Hepatocyte (in vitro differentiated cells): Measurements from ENCODE around the gene SYT2. TPM values are rescaled to one million over a fixed set of nuclear protein-coding genes. Genes with fewer than 3 reads are reported as not detected.

Experiments used
- DNase-seq: peaks from one replicate; pipeline ENCODE4 v3.0.0-alpha.2; 2016; ENCODE audit warnings: low spot score
- H2AFZ ChIP-seq: fragments of 200-600 bp; sonication (generic); 2 replicates; pipeline ENCODE4 v1.6.0; 2016; ENCODE audit warnings: antibody characterized with exemption, mild to moderate bottlenecking
- H3K27ac ChIP-seq: fragments of 200-600 bp; sonication (generic); 2 replicates; pipeline ENCODE4 v1.5.1; 2016; ENCODE audit warnings: mild to moderate bottlenecking
- H3K27me3 ChIP-seq: fragments of 200-600 bp; sonication (generic); 2 replicates; pipeline ENCODE4 v1.6.1; 2016
- H3K36me3 ChIP-seq: fragments of 200-600 bp; sonication (generic); replicated peaks from 2 replicates; pipeline ENCODE4 v1.5.1; 2016; ENCODE audit warnings: low read depth; ENCODE audit not compliant: insufficient read depth
- H3K4me1 ChIP-seq: fragments of 200-600 bp; sonication (generic); 2 replicates; pipeline ENCODE4 v1.5.1; 2016; ENCODE audit warnings: mild to moderate bottlenecking, moderate library complexity; ENCODE audit not compliant: insufficient read depth
- H3K4me2 ChIP-seq: fragments of 200-600 bp; sonication (generic); 2 replicates; pipeline ENCODE4 v1.6.0; 2016
- H3K4me3 ChIP-seq: fragments of 200-600 bp; sonication (generic); 2 replicates; pipeline ENCODE4 v1.5.1; 2016; ENCODE audit warnings: mild to moderate bottlenecking
- H3K79me2 ChIP-seq: fragments of 200-600 bp; sonication (generic); 2 replicates; pipeline ENCODE4 v1.6.0; 2017; ENCODE audit warnings: mild to moderate bottlenecking
- H3K9me2 ChIP-seq: fragments of 200-600 bp; sonication (generic); replicated peaks from 2 replicates; pipeline ENCODE4 v1.6.0; 2017; ENCODE audit warnings: mild to moderate bottlenecking; ENCODE audit not compliant: insufficient read depth
- H3K9me3 ChIP-seq: fragments of 200-600 bp; sonication (generic); 2 replicates; pipeline ENCODE4 v1.5.1; 2016; ENCODE audit warnings: low read depth, mild to moderate bottlenecking
- H4K20me1 ChIP-seq: fragments of 200-600 bp; sonication (generic); 2 replicates; pipeline ENCODE4 v1.6.0; 2016; ENCODE audit warnings: mild to moderate bottlenecking; ENCODE audit not compliant: insufficient read depth, poor library complexity, severe bottlenecking
- CTCF ChIP-seq: fragments of 200-600 bp; sonication (generic); IDR thresholded peaks from 2 replicates; pipeline ENCODE4 v1.5.1; 2016; ENCODE audit warnings: antibody characterized with exemption, mild to moderate bottlenecking; ENCODE audit not compliant: poor library complexity
- EZH2 ChIP-seq: fragments of 200-600 bp; sonication (generic); IDR thresholded peaks from 2 replicates; pipeline ENCODE4 v1.6.1; 2016; ENCODE audit warnings: antibody characterized with exemption, mild to moderate bottlenecking, borderline replicate concordance
- EZH2phosphoT487 ChIP-seq: fragments of 200-600 bp; sonication (generic); IDR thresholded peaks from one replicate; pipeline ENCODE4 v1.6.1; 2018; ENCODE audit warnings: antibody characterized with exemption, mild to moderate bottlenecking, low read depth, moderate library complexity; ENCODE audit not compliant: unreplicated experiment, severe bottlenecking
- WGBS: methylation state at CpG from one replicate; pipeline ENCODE4 v1.1.6; 2016; ENCODE audit warnings: low lambda C conversion rate; ENCODE audit errors: missing lambda C conversion rate; 5-methylcytosine and 5-hydroxymethylcytosine counted together
- polyA plus RNA-seq: library from polyadenylated mRNA; unstranded; fragments of >200 nt; fragmentation: Nextera tagmentation; extraction: Ambion mirVana; gene quantifications from 2 replicates; pipeline ENCODE4 v1.2.1, GENCODE V29; 2016
- total RNA-seq: library from RNA; depleted of rRNA; stranded (reverse); fragments of >200 nt; gene quantifications from 2 replicates; pipeline ENCODE4 v1.2.3, GENCODE V29; 2014

The SYT2 gene
- total and polyA plus RNA-seq, 2 experiments from 2014 or later: 0.81 to 0.90 TPM

DNA sequence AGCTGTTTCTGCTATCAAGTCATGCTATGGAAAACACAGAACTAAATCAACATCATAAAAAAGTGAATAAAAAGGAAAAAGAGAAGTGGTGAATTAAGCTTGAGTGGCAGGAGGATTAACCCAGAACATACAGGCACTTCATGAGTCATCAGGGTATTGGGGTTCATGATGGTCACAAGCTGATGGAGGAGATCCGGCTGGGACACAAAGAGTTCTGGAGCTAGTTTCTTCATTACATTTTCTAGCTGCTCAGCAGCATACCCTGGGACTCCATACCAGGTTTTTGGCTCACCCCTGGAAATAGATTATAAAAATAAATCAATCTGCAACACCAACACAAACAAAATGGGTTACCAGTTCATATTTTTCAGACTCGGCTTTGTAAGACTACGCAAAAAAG, 42.5 kb upstream of the SYT2 start:
- DNase-seq: no peak
- 61% methylated on average over 3 of the region's 3 CpGs for WGBS

GRCh38 chr1:202750761-202751160, 40.5 kb upstream of the SYT2 start:
- no peak overlapping the region for H3K4me3 ChIP-seq
- no peak overlapping the region for H3K27ac ChIP-seq
- no peaks in the 10 kb centered on the region for H3K9me2 ChIP-seq
- no peaks in the 10 kb centered on the region for H3K9me3 ChIP-seq
- no peak overlapping the region for H3K4me2 ChIP-seq
- WGBS: 97% methylated on average over 1 of the region's 1 CpG
- H3K79me2 ChIP-seq: peaks cover 9% of the 10 kb centered on the region
- no peaks in the 10 kb centered on the region for H3K27me3 ChIP-seq
- no peak for DNase-seq
- H4K20me1 ChIP-seq: peaks cover 10% of the 10 kb centered on the region
- no peak overlapping the region for H2AFZ ChIP-seq
- H3K4me1 ChIP-seq: no peaks in the 10 kb centered on the region
- TF ChIP-seq CTCF (peak; percentile 18), EZH2phosphoT487 (no peak), EZH2 (no peak)
- H3K36me3 ChIP-seq: peaks cover 8% of the 10 kb centered on the region

More for the DNA sequence above, 42.5 kb upstream of the SYT2 start:
- Histone ChIP-seq H3K4me2 (no peak overlapping the region), H3K36me3 (peaks cover 11% of the 10 kb centered on the region), H3K4me1 (no peaks in the 10 kb centered on the region), H3K27me3 (no peaks in the 10 kb centered on the region), H4K20me1 (peaks cover 10% of the 10 kb centered on the region), H3K27ac (no peak overlapping the region), H3K79me2 (peaks cover 20% of the 10 kb centered on the region), H2AFZ (no peak overlapping the region), H3K9me2 (no peaks in the 10 kb centered on the region), H3K4me3 (no peak overlapping the region), H3K9me3 (no peaks in the 10 kb centered on the region)
- TF ChIP-seq EZH2phosphoT487: no peak
- no peak for TF ChIP-seq CTCF
- TF ChIP-seq EZH2: no peak

DNA sequence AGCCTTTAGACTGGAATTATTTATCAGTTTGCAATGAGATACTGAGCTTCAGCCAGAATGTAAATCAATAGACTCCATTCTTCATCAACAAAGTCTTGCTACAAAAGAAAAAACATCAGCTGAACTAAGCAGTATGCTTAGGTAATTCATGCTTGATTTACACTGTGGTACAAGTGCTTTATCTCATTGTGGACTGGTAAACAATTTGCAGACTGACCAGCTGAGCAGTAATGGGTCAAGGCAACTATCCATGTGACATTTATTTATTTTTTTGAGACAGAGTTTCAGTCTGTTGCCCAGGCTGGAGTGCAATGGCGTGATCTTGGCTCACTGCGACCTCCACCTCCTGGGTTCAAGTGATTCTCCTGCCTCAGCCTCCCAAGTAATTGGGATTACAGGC, 39.8 kb upstream of the SYT2 start:
- Histone ChIP-seq H2AFZ (no peak overlapping the region), H3K9me3 (no peaks in the 10 kb centered on the region), H3K4me1 (no peaks in the 10 kb centered on the region), H3K27ac (no peak overlapping the region), H3K9me2 (no peaks in the 10 kb centered on the region), H4K20me1 (peaks cover 10% of the 10 kb centered on the region), H3K27me3 (no peaks in the 10 kb centered on the region), H3K4me2 (no peak overlapping the region), H3K4me3 (no peak overlapping the region), H3K36me3 (peaks cover 12% of the 10 kb centered on the region), H3K79me2 (peaks cover 12% of the 10 kb centered on the region)
- WGBS: 97% methylated on average over 2 of the region's 2 CpGs
- no peak for TF ChIP-seq EZH2phosphoT487
- no peak for TF ChIP-seq EZH2
- no peak for TF ChIP-seq CTCF
- DNase-seq: no peak
